Neuronal stem cell (in vitro differentiated cells): ENCODE results near the gene PARD3B.

Experiments
- DNase-seq: peaks from one replicate; pipeline ENCODE4 v3.0.0-alpha.2; 2013; ENCODE audit warnings: low spot score
- H2AFZ ChIP-seq: one replicate; pipeline ENCODE4 v1.6.1; 2013; ENCODE audit warnings: mild to moderate bottlenecking, low read length, inconsistent platforms
- H2AK5ac ChIP-seq: 2 replicates; pipeline ENCODE4 v1.6.1; 2013; ENCODE audit warnings: low read depth, mild to moderate bottlenecking, inconsistent platforms, low read length, moderate library complexity, mixed read lengths
- H2BK120ac ChIP-seq: 2 replicates; pipeline ENCODE4 v1.6.1; 2013; ENCODE audit warnings: low read depth, mild to moderate bottlenecking, inconsistent platforms, low read length, moderate library complexity, mixed read lengths
- H2BK12ac ChIP-seq: one replicate; pipeline ENCODE4 v1.6.1; 2013; ENCODE audit warnings: low read length, inconsistent platforms
- H2BK15ac ChIP-seq: 2 replicates; pipeline ENCODE4 v1.6.1; 2013; ENCODE audit warnings: mild to moderate bottlenecking, low read length, inconsistent platforms, mixed read lengths
- H2BK5ac ChIP-seq: one replicate; pipeline ENCODE4 v1.6.1; 2013; ENCODE audit warnings: inconsistent platforms, mild to moderate bottlenecking, low read length, moderate library complexity
- H3K14ac ChIP-seq: one replicate; pipeline ENCODE4 v1.6.1; 2013; ENCODE audit warnings: low read length, inconsistent platforms
- H3K18ac ChIP-seq: 2 replicates; pipeline ENCODE4 v1.6.1; 2013; ENCODE audit warnings: low read length, inconsistent platforms
- H3K23ac ChIP-seq: 2 replicates; pipeline ENCODE4 v1.6.1; 2013; ENCODE audit warnings: low read depth, mild to moderate bottlenecking, mixed read lengths, low read length, inconsistent platforms; ENCODE audit not compliant: poor library complexity
- H3K27ac ChIP-seq: replicated peaks from 3 replicates; pipeline ENCODE4 v1.5.1; 2013; ENCODE audit warnings: low read length, inconsistent platforms
- H3K27me3 ChIP-seq, 3 experiments: 2 replicates each; pipeline ENCODE4 v1.6.1; 2013; ENCODE audit warnings: low read length in 3 of 3, mild to moderate bottlenecking in 2 of 3, inconsistent platforms in 1 of 3, low read depth in 1 of 3, mixed read lengths in 1 of 3, moderate library complexity in 1 of 3; ENCODE audit not compliant: control insufficient read depth in 3 of 3, insufficient read depth in 3 of 3
- H3K36me3 ChIP-seq, 2 donors: replicated peaks in 1 of 2; 2 replicates each; pipeline ENCODE4 v1.6.1; 2013; ENCODE audit warnings: low read length in 2 of 2; ENCODE audit not compliant: control insufficient read depth in 2 of 2, insufficient read depth in 2 of 2
- H3K4ac ChIP-seq: 2 replicates; pipeline ENCODE4 v1.6.1; 2013; ENCODE audit warnings: inconsistent platforms, mild to moderate bottlenecking, low read length, moderate library complexity
- H3K4me1 ChIP-seq, 2 donors: 1 replicate in 1 of 2; 2 replicates in 1 of 2; pipeline ENCODE4 v1.6.1; 2013; ENCODE audit warnings: low read length in 2 of 2, low read depth in 1 of 2; ENCODE audit not compliant: control insufficient read depth in 2 of 2, insufficient read depth in 1 of 2
- H3K4me2 ChIP-seq: one replicate; pipeline ENCODE4 v1.6.1; 2013; ENCODE audit warnings: mild to moderate bottlenecking, low read length, inconsistent platforms; ENCODE audit not compliant: insufficient read depth, poor library complexity, severe bottlenecking
- H3K4me3 ChIP-seq, 2 donors: 2 replicates each; pipeline ENCODE4 v1.5.1; 2013; ENCODE audit warnings: low read length in 2 of 2, mild to moderate bottlenecking in 2 of 2, inconsistent platforms in 1 of 2, moderate library complexity in 1 of 2
- H3K79me1 ChIP-seq: one replicate; pipeline ENCODE4 v1.6.1; 2013; ENCODE audit warnings: low read depth, mild to moderate bottlenecking, inconsistent platforms, low read length, moderate library complexity
- H3K9ac ChIP-seq: one replicate; pipeline ENCODE4 v1.6.1; 2013; ENCODE audit warnings: mild to moderate bottlenecking, low read depth, low read length, inconsistent platforms; ENCODE audit not compliant: poor library complexity
- H3K9me3 ChIP-seq, 2 donors: replicated peaks in 1 of 2; 2 replicates each; pipeline versions ENCODE3 to v1.6.1; 2013; ENCODE audit warnings: low read length in 2 of 2, mild to moderate bottlenecking in 2 of 2, inconsistent platforms in 1 of 2, low read depth in 1 of 2, mixed read lengths in 1 of 2, moderate library complexity in 1 of 2; ENCODE audit not compliant: control insufficient read depth in 2 of 2, insufficient read depth in 1 of 2
- H4K8ac ChIP-seq: one replicate; pipeline ENCODE4 v1.6.1; 2013; ENCODE audit warnings: low read depth, mild to moderate bottlenecking, inconsistent platforms, low read length, moderate library complexity
- H4K91ac ChIP-seq: one replicate; pipeline ENCODE4 v1.6.1; 2013; ENCODE audit warnings: low read length, low read depth, mild to moderate bottlenecking, inconsistent platforms; ENCODE audit not compliant: poor library complexity
- WGBS, 2 donors: extraction: QIAGEN DNeasy Blood & Tissue Kit; methylation state at CpG; one replicate each; pipeline ENCODE4 v1.1.7; 2013; ENCODE audit warnings: missing lambda C conversion rate in 2 of 2, mixed read lengths in 1 of 2; ENCODE audit not compliant: insufficient read length in 2 of 2, insufficient replicate concordance in 1 of 2; ENCODE audit errors: extremely low coverage in 2 of 2; 5-methylcytosine and 5-hydroxymethylcytosine counted together

The PARD3B gene

GRCh38 chr2:205051417-205051816, 506.1 kb downstream of the PARD3B start:
- Histone ChIP-seq H2AK5ac (no peak overlapping the region), H3K9ac (no peak overlapping the region), H3K4me2 (no peak overlapping the region), H3K4me1 (peaks cover 3 to 11% of the 10 kb centered on the region in 2 donors), H4K91ac (no peak overlapping the region), H2BK12ac (no peak overlapping the region), H2BK120ac (no peak overlapping the region), H3K27ac (no peak overlapping the region), H3K18ac (no peak overlapping the region), H3K9me3 (peaks cover 0 to 7% of the 10 kb centered on the region in 2 donors), H2BK15ac (no peak overlapping the region), H2BK5ac (no peak overlapping the region), H3K27me3 (peaks cover 0 to 3% (median 0%) of the 10 kb centered on the region in 3 experiments), H3K4ac (no peak overlapping the region), H3K36me3 (no peaks in the 10 kb centered on the region), H3K14ac (no peak overlapping the region), H2AFZ (no peak overlapping the region), H3K23ac (no peak overlapping the region), H3K4me3 (no peak overlapping the region), H3K79me1 (no peaks in the 10 kb centered on the region), H4K8ac (no peak overlapping the region)
- no peak for DNase-seq

DNA sequence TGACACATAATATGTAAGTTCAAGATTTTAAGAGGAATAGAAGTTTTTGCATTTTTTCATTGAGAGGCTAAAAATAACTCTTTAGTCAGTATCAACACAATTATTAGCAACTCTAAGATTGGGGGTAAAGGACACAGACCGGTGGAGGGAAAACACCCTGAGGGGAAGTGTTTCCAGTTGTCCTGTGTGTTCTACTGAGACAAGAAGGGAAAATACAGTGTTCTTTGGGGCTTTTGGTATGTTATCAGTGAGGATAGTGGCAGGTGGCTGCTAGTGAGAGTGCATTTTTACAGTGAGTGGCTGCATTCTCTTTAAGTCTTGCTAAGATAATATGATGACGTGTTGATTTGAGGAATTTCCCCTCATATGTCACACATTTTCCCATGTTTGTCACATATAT, 507.5 kb downstream of the PARD3B start:
- no peak overlapping the region for H4K91ac ChIP-seq
- H2AFZ ChIP-seq: no peak overlapping the region
- H4K8ac ChIP-seq: no peak overlapping the region
- H3K4ac ChIP-seq: no peak overlapping the region
- H3K27me3 ChIP-seq: peaks cover 0 to 3% (median 0%) of the 10 kb centered on the region in 3 experiments
- H2BK12ac ChIP-seq: no peak overlapping the region
- H2BK120ac ChIP-seq: no peak overlapping the region
- DNase-seq: no peak
- no peak overlapping the region for H2BK15ac ChIP-seq
- no peak overlapping the region for H3K4me3 ChIP-seq
- H3K18ac ChIP-seq: no peak overlapping the region
- no peak overlapping the region for H3K9ac ChIP-seq
- peaks cover 0 to 3% of the 10 kb centered on the region in 2 donors for H3K4me1 ChIP-seq
- no peaks in the 10 kb centered on the region for H3K36me3 ChIP-seq
- no peak overlapping the region for H3K27ac ChIP-seq
- no peak overlapping the region for H3K4me2 ChIP-seq
- H2BK5ac ChIP-seq: no peak overlapping the region
- no peak overlapping the region for H3K14ac ChIP-seq
- no CpG with 5 or more reads among the region's 2 CpGs for WGBS, 2 donors
- no peaks in the 10 kb centered on the region for H3K79me1 ChIP-seq
- H3K23ac ChIP-seq: no peak overlapping the region
- H2AK5ac ChIP-seq: no peak overlapping the region
- H3K9me3 ChIP-seq: peaks cover 0 to 7% of the 10 kb centered on the region in 2 donors

- no CpG with 5 or more reads among the region's 4 CpGs for WGBS, 2 donors
- H3K4me3 ChIP-seq: no peak overlapping the region
These were observed 508.6 kb downstream of the PARD3B start for GRCh38 chr2:205053827-205054410.

GRCh38 chr2:205054789-205055188, 509.5 kb downstream of the PARD3B start:
- peaks cover 0 to 4% of the 10 kb centered on the region in 2 donors for H3K9me3 ChIP-seq
- H2AK5ac ChIP-seq: no peak overlapping the region
- no peak overlapping the region for H3K4ac ChIP-seq
- no peak for DNase-seq
- no peak overlapping the region for H2BK15ac ChIP-seq
- no peaks in the 10 kb centered on the region for H3K27me3 ChIP-seq
- no peak overlapping the region for H2BK12ac ChIP-seq
- no peak overlapping the region for H3K4me3 ChIP-seq
- no peak overlapping the region for H3K14ac ChIP-seq
- no peak overlapping the region for H4K8ac ChIP-seq
- H3K18ac ChIP-seq: no peak overlapping the region
- no peak overlapping the region for H4K91ac ChIP-seq
- H3K79me1 ChIP-seq: no peaks in the 10 kb centered on the region
- H3K4me2 ChIP-seq: no peak overlapping the region
- no peak overlapping the region for H3K23ac ChIP-seq
- no peak overlapping the region for H2AFZ ChIP-seq
- H3K9ac ChIP-seq: no peak overlapping the region
- no peak overlapping the region for H2BK120ac ChIP-seq
- H3K27ac ChIP-seq: no peak overlapping the region
- H3K36me3 ChIP-seq: no peaks in the 10 kb centered on the region
- WGBS, 2 donors: no CpG with 5 or more reads among the region's 4 CpGs
- no peaks in the 10 kb centered on the region for H3K4me1 ChIP-seq
- H2BK5ac ChIP-seq: no peak overlapping the region

More at GRCh38 chr2:205053827-205054410, 508.6 kb downstream of the PARD3B start:
- Histone ChIP-seq H2BK12ac (no peak overlapping the region), H3K27me3 (peaks cover 0 to 3% (median 0%) of the 10 kb centered on the region in 3 experiments), H2BK15ac (no peak overlapping the region), H2BK120ac (no peak overlapping the region), H2AFZ (no peak overlapping the region), H2AK5ac (no peak overlapping the region), H4K91ac (no peak overlapping the region), H3K36me3 (no peaks in the 10 kb centered on the region), H3K9me3 (peaks cover 0 to 8% of the 10 kb centered on the region in 2 donors), H3K27ac (no peak overlapping the region), H3K23ac (no peak overlapping the region), H3K14ac (no peak overlapping the region), H3K4me1 (no peaks in the 10 kb centered on the region), H3K79me1 (no peaks in the 10 kb centered on the region), H3K18ac (no peak overlapping the region), H3K4me2 (no peak overlapping the region), H4K8ac (no peak overlapping the region), H2BK5ac (no peak overlapping the region), H3K4ac (no peak overlapping the region), H3K9ac (no peak overlapping the region)
- DNase-seq: no peak
